Activated CD4-positive, alpha-beta T cell treated with anti-CD3 and anti-CD28 coated beads, Interleukin-2, amount 10 ng/mL, durations not matched to agents 7 days and 5 days (primary cell): ENCODE measurements around the gene CELF6. TPM values are rescaled to one million over a fixed set of nuclear protein-coding genes. Genes with fewer than 3 reads are reported as not detected.
"Not testable (repeated sequence)": the region's sequence is repeated elsewhere in the genome, so short reads cannot be mapped to it uniquely, and the experiment has no call there.

Source experiments
- CTCF ChIA-PET: fragments of 350-600 bp; sonication (Branson Sonifier 250); formaldehyde crosslinking; loops from one replicate; lab custom pipeline; 2021; ENCODE audit warnings: antibody characterized with exemption; lab: Charles Lee
- POLR2A ChIA-PET: fragments of 350-600 bp; sonication (Branson Sonifier 250); formaldehyde crosslinking; loops from one replicate; lab custom pipeline; 2021; ENCODE audit warnings: antibody characterized with exemption; lab: Charles Lee
- DNase-seq: peaks from one replicate; pipeline ENCODE4 v3.0.0-alpha.2; 2020
- H3K27ac Mint-ChIP-seq: one replicate; pipeline ENCODE4 v1.8.0; 2021; ENCODE audit warnings: mild to moderate bottlenecking, moderate library complexity, mixed read lengths
- H3K27me3 Mint-ChIP-seq: one replicate; pipeline ENCODE4 v1.8.0; 2021; ENCODE audit warnings: mixed read lengths
- H3K36me3 Mint-ChIP-seq: one replicate; pipeline ENCODE4 v1.8.0; 2021; ENCODE audit warnings: low read depth, mixed read lengths
- H3K4me1 Mint-ChIP-seq: one replicate; pipeline ENCODE4 v1.8.0; 2021; ENCODE audit warnings: mixed read lengths
- H3K4me3 Mint-ChIP-seq: one replicate; pipeline ENCODE4 v1.8.0; 2021; ENCODE audit warnings: mild to moderate bottlenecking, moderate library complexity, mixed read lengths
- H3K9me3 Mint-ChIP-seq: one replicate; pipeline ENCODE4 v1.8.0; 2021; ENCODE audit warnings: mixed read lengths
- total RNA-seq, 2 experiments: library from RNA; stranded (reverse); gene quantifications; one replicate each; pipeline ENCODE4 v1.2.3, GENCODE V29; 2021

CELF6 gene
- total RNA-seq, 2 experiments from 2014 or later, result 1.0 to 1.2 TPM

- ChIA-PET CTCF (interaction anchor here (1.0 to 1.9 kb wide), 3 partner anchors 23 to 31 kb away, joined by 3 to 4 read pairs (median 3); no protein-coding TSS in a partner anchor), POLR2A (no interaction called here)
- Mint-ChIP-seq H3K9me3 (no peaks in the 10 kb centered on the region), H3K27ac (no peak overlapping the region), H3K4me3 (no peak overlapping the region), H3K36me3 (no peaks in the 10 kb centered on the region), H3K27me3 (peaks cover 4% of the 10 kb centered on the region), H3K4me1 (no peaks in the 10 kb centered on the region)
- DNase-seq, result no peak
Observed at GRCh38 chr15:72281713-72282112, 38.2 kb downstream of the CELF6 start.

- H3K36me3 Mint-ChIP-seq, result no peaks in the 10 kb centered on the region
- H3K27ac Mint-ChIP-seq, result no peak overlapping the region
- no peak overlapping the region for H3K4me3 Mint-ChIP-seq
- DNase-seq, result no peak
- ChIA-PET POLR2A (no interaction called here), CTCF (interaction anchor here (1.3 to 1.9 kb wide), 2 partner anchors 23 to 32 kb away, joined by 3 to 4 read pairs; no protein-coding TSS in a partner anchor)
- H3K27me3 Mint-ChIP-seq, result peaks cover 4% of the 10 kb centered on the region
- H3K9me3 Mint-ChIP-seq, result no peaks in the 10 kb centered on the region
- no peaks in the 10 kb centered on the region for H3K4me1 Mint-ChIP-seq
Observed at GRCh38 chr15:72280751-72281150, 39.2 kb downstream of the CELF6 start.

GRCh38 chr15:72278737-72279136 is 41.2 kb downstream of the CELF6 start:
- Mint-ChIP-seq H3K4me3 (no peak overlapping the region), H3K9me3 (no peaks in the 10 kb centered on the region), H3K27me3 (peaks cover 4% of the 10 kb centered on the region), H3K27ac (no peak overlapping the region), H3K4me1 (peaks cover 5% of the 10 kb centered on the region), H3K36me3 (no peaks in the 10 kb centered on the region)
- ChIA-PET CTCF (interaction anchor here (1.1 to 2.8 kb wide), 3 partner anchors 10 to 52 kb away, joined by 3 to 7 read pairs (median 4); no protein-coding TSS in a partner anchor), POLR2A (no interaction called here)
- DNase-seq, result no peak

- Mint-ChIP-seq H3K27ac (no peak overlapping the region), H3K4me3 (no peak overlapping the region), H3K27me3 (peaks cover 4% of the 10 kb centered on the region), H3K36me3 (no peaks in the 10 kb centered on the region), H3K9me3 (no peaks in the 10 kb centered on the region), H3K4me1 (peaks cover 23% of the 10 kb centered on the region)
- ChIA-PET CTCF (interaction anchor here (1.7 kb wide), 1 partner anchor 36 kb away, joined by 4 read pairs; no protein-coding TSS in a partner anchor), POLR2A (no interaction called here)
- no peak for DNase-seq
Observed at GRCh38 chr15:72276326-72276700, 43.6 kb downstream of the CELF6 start.

- DNase-seq, H3K27ac Mint-ChIP-seq, POLR2A ChIA-PET, H3K9me3 Mint-ChIP-seq, CTCF ChIA-PET, H3K27me3 Mint-ChIP-seq, H3K36me3 Mint-ChIP-seq, H3K4me3 Mint-ChIP-seq: not testable (repeated sequence)
- peaks cover 28% of the 10 kb centered on the region for H3K4me1 Mint-ChIP-seq
Observed at GRCh38 chr15:72275635-72276325, 44.2 kb downstream of the CELF6 start.

GRCh38 chr15:72272997-72273352 is 47.0 kb downstream of the CELF6 start:
- no peak for DNase-seq
- Mint-ChIP-seq H3K9me3 (no peaks in the 10 kb centered on the region), H3K36me3 (peaks cover 14% of the 10 kb centered on the region), H3K4me1 (peaks cover 38% of the 10 kb centered on the region), H3K4me3 (peak overlapping the region; percentile 85), H3K27me3 (no peaks in the 10 kb centered on the region), H3K27ac (peak overlapping the region; percentile 93)
- CTCF ChIA-PET, result interaction anchor here (0.9 to 2.4 kb wide), 6 partner anchors 12 to 53 kb away, joined by 3 to 18 read pairs (median 4); no protein-coding TSS in a partner anchor
- POLR2A ChIA-PET, result no interaction called here

GRCh38 chr15:72272213-72272996 is 47.6 kb downstream of the CELF6 start, which contains the start of gene PARP6:
PARP6 (minus strand) TSS chr15:72272554; CDS start chr15:72267477, 5,077 bp downstream.
- no peaks in the 10 kb centered on the region for H3K27me3 Mint-ChIP-seq
- no peaks in the 10 kb centered on the region for H3K9me3 Mint-ChIP-seq
- peak within 1 kb of the TSS; percentile 93 for H3K27ac Mint-ChIP-seq
- peak within 1 kb of the TSS; percentile 86 for H3K4me3 Mint-ChIP-seq
- H3K4me1 Mint-ChIP-seq, result peaks cover 38% of the 10 kb centered on the region
- peak; percentile 98 for DNase-seq
- ChIA-PET CTCF (interaction anchor here (0.9 to 2.4 kb wide), 5 partner anchors 12 to 53 kb away, joined by 3 to 18 read pairs (median 6); no protein-coding TSS in a partner anchor), POLR2A (no interaction called here)
- H3K36me3 Mint-ChIP-seq, result peaks cover 15% of the 10 kb centered on the region

GRCh38 chr15:72271895-72272212 is 48.1 kb downstream of the CELF6 start:
- H3K4me1 Mint-ChIP-seq, result peaks cover 38% of the 10 kb centered on the region
- CTCF ChIA-PET, result interaction anchor here (0.7 kb wide), 1 partner anchor 45 kb away, joined by 3 read pairs; no protein-coding TSS in a partner anchor
- peak overlapping the region; percentile 91 for H3K27ac Mint-ChIP-seq
- H3K27me3 Mint-ChIP-seq, result no peaks in the 10 kb centered on the region
- no peaks in the 10 kb centered on the region for H3K9me3 Mint-ChIP-seq
- DNase-seq, result no peak
- H3K4me3 Mint-ChIP-seq, result peak overlapping the region; percentile 86
- POLR2A ChIA-PET, result no interaction called here
- peaks cover 21% of the 10 kb centered on the region for H3K36me3 Mint-ChIP-seq

GRCh38 chr15:72271221-72271620 is 48.7 kb downstream of the CELF6 start:
- ChIA-PET CTCF (interaction anchor here (0.7 kb wide), 1 partner anchor 44 kb away, joined by 3 read pairs; no protein-coding TSS in a partner anchor), POLR2A (no interaction called here)
- no peak for DNase-seq
- no peaks in the 10 kb centered on the region for H3K9me3 Mint-ChIP-seq
- peaks cover 25% of the 10 kb centered on the region for H3K36me3 Mint-ChIP-seq
- no peaks in the 10 kb centered on the region for H3K27me3 Mint-ChIP-seq
- peaks cover 38% of the 10 kb centered on the region for H3K4me1 Mint-ChIP-seq
- H3K27ac Mint-ChIP-seq, result peak overlapping the region; percentile 91
- peak overlapping the region; percentile 86 for H3K4me3 Mint-ChIP-seq

- H3K27me3 Mint-ChIP-seq, result no peaks in the 10 kb centered on the region
- peaks cover 34% of the 10 kb centered on the region for H3K36me3 Mint-ChIP-seq
- no peaks in the 10 kb centered on the region for H3K9me3 Mint-ChIP-seq
- no peak for DNase-seq
- POLR2A ChIA-PET, result no interaction called here
- CTCF ChIA-PET, result interaction anchor here (0.7 to 2.0 kb wide), 2 partner anchors 9 to 43 kb away, joined by 3 to 5 read pairs; no protein-coding TSS in a partner anchor
- peaks cover 38% of the 10 kb centered on the region for H3K4me1 Mint-ChIP-seq
- H3K27ac Mint-ChIP-seq, result no peak overlapping the region
- no peak overlapping the region for H3K4me3 Mint-ChIP-seq
Observed at GRCh38 chr15:72269739-72270138, 50.2 kb downstream of the CELF6 start.

GRCh38 chr15:72265031-72265430 is 54.9 kb downstream of the CELF6 start:
- Mint-ChIP-seq H3K36me3 (peaks cover 63% of the 10 kb centered on the region), H3K4me1 (peaks cover 2% of the 10 kb centered on the region), H3K9me3 (no peaks in the 10 kb centered on the region), H3K27ac (no peak overlapping the region), H3K4me3 (no peak overlapping the region), H3K27me3 (no peaks in the 10 kb centered on the region)
- POLR2A ChIA-PET, result no interaction called here
- CTCF ChIA-PET, result interaction anchor here (1.0 kb wide), 1 partner anchor 13 kb away, joined by 3 read pairs; no protein-coding TSS in a partner anchor
- no peak for DNase-seq

- DNase-seq, result no peak
- Mint-ChIP-seq H3K27ac (no peak overlapping the region), H3K4me3 (no peak overlapping the region), H3K27me3 (no peaks in the 10 kb centered on the region), H3K36me3 (peaks cover 50% of the 10 kb centered on the region), H3K4me1 (no peaks in the 10 kb centered on the region), H3K9me3 (no peaks in the 10 kb centered on the region)
- ChIA-PET CTCF (interaction anchor here (1.5 to 3.0 kb wide), 2 partner anchors 8 to 21 kb away, joined by 4 to 10 read pairs; no protein-coding TSS in a partner anchor), POLR2A (no interaction called here)
Observed at GRCh38 chr15:72252663-72253299, 67.2 kb downstream of the CELF6 start.
